Osteoblast (primary cell): ENCODE data around the gene NTNG2. TPM values are rescaled to one million over a fixed set of nuclear protein-coding genes. Genes with fewer than 3 reads are reported as not detected.

Experiments used
- DNase-seq: peaks from one replicate; pipeline ENCODE4 v3.0.0; 2011; ENCODE audit warnings: low spot score, mixed read lengths; ENCODE audit not compliant: insufficient read length; ENCODE audit errors: missing footprints
- H2AFZ ChIP-seq: 2 replicates; pipeline ENCODE4 v1.6.0; 2011; ENCODE audit warnings: mild to moderate bottlenecking, low read length
- H3K27ac ChIP-seq: 2 replicates; pipeline ENCODE4 v1.5.1; 2011; ENCODE audit warnings: mild to moderate bottlenecking, low read depth, low read length, moderate library complexity
- H3K27me3 ChIP-seq: 2 replicates; pipeline ENCODE4 v1.6.0; 2012; ENCODE audit warnings: mild to moderate bottlenecking, control low read depth, inconsistent platforms, low read length, moderate library complexity; ENCODE audit not compliant: insufficient read depth
- H3K36me3 ChIP-seq: 2 replicates; pipeline ENCODE4 v1.5.1; 2011; ENCODE audit warnings: mild to moderate bottlenecking, low read length, control low read depth, moderate library complexity; ENCODE audit not compliant: insufficient read depth
- H3K4me1 ChIP-seq: 2 replicates; pipeline ENCODE4 v1.5.1; 2011; ENCODE audit warnings: mild to moderate bottlenecking, low read length, control low read depth, moderate library complexity; ENCODE audit not compliant: insufficient read depth
- H3K4me2 ChIP-seq: 2 replicates; pipeline ENCODE4 v1.6.0; 2011; ENCODE audit warnings: mild to moderate bottlenecking, low read length; ENCODE audit not compliant: insufficient read depth
- H3K4me3 ChIP-seq: fragments of 200-600 bp; sonication (generic); 3 replicates; pipeline ENCODE4 v1.5.1; 2012; ENCODE audit warnings: mild to moderate bottlenecking, low read length, inconsistent platforms; ENCODE audit not compliant: insufficient read depth
- H3K79me2 ChIP-seq: 2 replicates; pipeline ENCODE4 v1.6.0; 2012; ENCODE audit warnings: mild to moderate bottlenecking, low read length, control low read depth, inconsistent platforms; ENCODE audit not compliant: insufficient read depth
- H3K9me3 ChIP-seq: 2 replicates; pipeline ENCODE4 v1.5.1; 2011; ENCODE audit warnings: low read depth, low read length, control low read depth
- H4K20me1 ChIP-seq: 2 replicates; pipeline ENCODE4 v1.6.0; 2012; ENCODE audit warnings: mild to moderate bottlenecking, low read length, control low read depth; ENCODE audit not compliant: insufficient read depth
- CTCF ChIP-seq: IDR thresholded peaks from 2 replicates; pipeline ENCODE4 v1.5.1; 2011; ENCODE audit warnings: mild to moderate bottlenecking, low read depth, low read length, moderate library complexity; ENCODE audit errors: extremely low read depth
- total RNA-seq: library from RNA; depleted of rRNA; stranded (reverse); fragments of >200 nt; gene quantifications from 2 replicates; pipeline ENCODE4 v1.2.3, GENCODE V29; 2012

The NTNG2 gene
- total RNA-seq, 1 donor = 9.4 TPM

GRCh38 chr9:132164604-132165362 is 2.9 kb downstream of the NTNG2 start:
- H3K4me3 ChIP-seq = no peak overlapping the region
- H4K20me1 ChIP-seq = peaks cover 51% of the 10 kb centered on the region
- no peak overlapping the region for H3K27ac ChIP-seq
- peaks cover 10% of the 10 kb centered on the region for H3K4me1 ChIP-seq
- H3K4me2 ChIP-seq = no peak overlapping the region
- TF ChIP-seq CTCF = no peak
- no peaks in the 10 kb centered on the region for H3K36me3 ChIP-seq
- no peaks in the 10 kb centered on the region for H3K79me2 ChIP-seq
- H3K9me3 ChIP-seq = no peaks in the 10 kb centered on the region
- H3K27me3 ChIP-seq = peaks cover 70% of the 10 kb centered on the region
- peak; percentile 84 for DNase-seq
- H2AFZ ChIP-seq = no peak overlapping the region

- Histone ChIP-seq H3K4me1 (peaks cover 7% of the 10 kb centered on the region), H3K4me2 (no peak overlapping the region), H3K36me3 (no peaks in the 10 kb centered on the region), H3K4me3 (no peak overlapping the region), H3K79me2 (no peaks in the 10 kb centered on the region), H3K27ac (no peak overlapping the region), H3K27me3 (peaks cover 64% of the 10 kb centered on the region), H2AFZ (no peak overlapping the region), H3K9me3 (no peaks in the 10 kb centered on the region), H4K20me1 (peaks cover 58% of the 10 kb centered on the region)
- no peak for DNase-seq
- TF ChIP-seq CTCF = peak; percentile 16
Observed at GRCh38 chr9:132166599-132166998, 4.7 kb downstream of the NTNG2 start.

- peak; percentile 76 for DNase-seq
- no peaks in the 10 kb centered on the region for H3K79me2 ChIP-seq
- no peaks in the 10 kb centered on the region for H3K9me3 ChIP-seq
- H4K20me1 ChIP-seq = peaks cover 58% of the 10 kb centered on the region
- TF ChIP-seq CTCF = no peak
- H3K4me3 ChIP-seq = no peak overlapping the region
- H3K4me1 ChIP-seq = peaks cover 7% of the 10 kb centered on the region
- H3K27ac ChIP-seq = no peak overlapping the region
- no peak overlapping the region for H3K4me2 ChIP-seq
- H3K27me3 ChIP-seq = peaks cover 64% of the 10 kb centered on the region
- no peaks in the 10 kb centered on the region for H3K36me3 ChIP-seq
- H2AFZ ChIP-seq = no peak overlapping the region
Observed at GRCh38 chr9:132167192-132167591, 5.3 kb downstream of the NTNG2 start.

GRCh38 chr9:132168347-132168746 is 6.5 kb downstream of the NTNG2 start:
- peak; percentile 70 for DNase-seq
- Histone ChIP-seq H3K36me3 (no peaks in the 10 kb centered on the region), H2AFZ (no peak overlapping the region)

More at GRCh38 chr9:132168347-132168746, 6.5 kb downstream of the NTNG2 start:
- peak overlapping the region; percentile 23 for H3K4me2 ChIP-seq
- H3K4me1 ChIP-seq = no peaks in the 10 kb centered on the region
- H3K79me2 ChIP-seq = no peaks in the 10 kb centered on the region
- H3K4me3 ChIP-seq = no peak overlapping the region
- no peaks in the 10 kb centered on the region for H3K9me3 ChIP-seq
- peaks cover 58% of the 10 kb centered on the region for H4K20me1 ChIP-seq
- H3K27ac ChIP-seq = no peak overlapping the region
- TF ChIP-seq CTCF = no peak
- peaks cover 52% of the 10 kb centered on the region for H3K27me3 ChIP-seq
